Thyroid gland (tissue), 4 donors: ENCODE data around the gene NFIB.

Experiments used
- POLR2A ChIP-seq, 2 donors: fragments of 450-650 bp; IDR thresholded peaks; one replicate each; pipeline ENCODE4 v1.6.1; 2017; ENCODE audit warnings: antibody characterized with exemption in 2 of 2, mild to moderate bottlenecking in 2 of 2, moderate library complexity in 1 of 2
- TF ChIP-seq, protein P1 (sequence below), 6 experiments: fragments of 200-600 bp in 3 of 6; fragments of 450-650 bp in 3 of 6; sonication (generic) in 3 of 6; IDR thresholded peaks; one replicate each; pipeline ENCODE4 v1.5.1; 2016 to 2019; ENCODE audit warnings: antibody characterized with exemption in 6 of 6, mild to moderate bottlenecking in 2 of 6, inconsistent platforms in 1 of 6, moderate library complexity in 1 of 6

DNA sequence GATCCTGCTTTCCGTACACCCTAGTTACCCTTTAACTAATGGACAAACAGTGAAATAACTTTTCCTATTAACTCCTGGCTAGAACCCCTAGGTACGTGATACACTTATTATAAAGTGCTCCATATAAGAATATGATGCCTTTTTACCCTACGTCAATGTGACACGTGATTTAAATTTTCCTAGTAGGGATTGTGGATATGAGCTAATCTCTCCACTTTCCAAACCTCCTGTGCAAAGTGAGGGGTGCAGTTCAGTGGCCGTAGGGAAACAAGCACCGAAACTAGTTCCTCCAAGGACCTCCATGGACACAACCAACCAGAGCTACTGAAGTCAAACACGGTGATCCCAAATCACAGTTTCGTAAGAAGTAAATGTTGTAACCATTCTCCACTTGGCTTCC is 19.3 kb downstream of the NFIB start:
- TF ChIP-seq, protein P1, sequence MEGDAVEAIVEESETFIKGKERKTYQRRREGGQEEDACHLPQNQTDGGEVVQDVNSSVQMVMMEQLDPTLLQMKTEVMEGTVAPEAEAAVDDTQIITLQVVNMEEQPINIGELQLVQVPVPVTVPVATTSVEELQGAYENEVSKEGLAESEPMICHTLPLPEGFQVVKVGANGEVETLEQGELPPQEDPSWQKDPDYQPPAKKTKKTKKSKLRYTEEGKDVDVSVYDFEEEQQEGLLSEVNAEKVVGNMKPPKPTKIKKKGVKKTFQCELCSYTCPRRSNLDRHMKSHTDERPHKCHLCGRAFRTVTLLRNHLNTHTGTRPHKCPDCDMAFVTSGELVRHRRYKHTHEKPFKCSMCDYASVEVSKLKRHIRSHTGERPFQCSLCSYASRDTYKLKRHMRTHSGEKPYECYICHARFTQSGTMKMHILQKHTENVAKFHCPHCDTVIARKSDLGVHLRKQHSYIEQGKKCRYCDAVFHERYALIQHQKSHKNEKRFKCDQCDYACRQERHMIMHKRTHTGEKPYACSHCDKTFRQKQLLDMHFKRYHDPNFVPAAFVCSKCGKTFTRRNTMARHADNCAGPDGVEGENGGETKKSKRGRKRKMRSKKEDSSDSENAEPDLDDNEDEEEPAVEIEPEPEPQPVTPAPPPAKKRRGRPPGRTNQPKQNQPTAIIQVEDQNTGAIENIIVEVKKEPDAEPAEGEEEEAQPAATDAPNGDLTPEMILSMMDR (IDR thresholded peaks at IDR 0.05), result no peak
- TF ChIP-seq POLR2A (IDR thresholded peaks at IDR 0.05), result no peak
